ENCODE data around the gene ATM. TPM values are rescaled to one million over a fixed set of nuclear protein-coding genes. Genes with fewer than 3 reads are reported as not detected.

ATM gene
- 37.1 and 37.3 TPM in 2 replicates for total RNA-seq

GRCh38 chr11:108222574-108223347 is at the start of gene ATM, which contains the start of gene NPAT:
Gene ATM, plus strand, starts transcription at chr11:108223067. Its CDS starts 4,558 bp downstream, at chr11:108227625.
Gene NPAT, minus strand, starts transcription at chr11:108222638. Its CDS starts 102 bp downstream, at chr11:108222536.

Other genes with a start within 250 kb of the ATM start
- 27.7 and 36.4 TPM in 2 replicates for gene CUL5, start 214.2 kb upstream of the ATM start, total RNA-seq
- gene ACAT1, start 101.5 kb upstream of the ATM start, total RNA-seq, result 45.4 and 48.7 TPM in 2 replicates
- 8.2 and 9.6 TPM in 2 replicates for gene NPAT, start 429 bp upstream of the ATM start, total RNA-seq
- 0.43 and 1.2 TPM in 2 replicates for gene C11orf65, start 244.5 kb downstream of the ATM start, total RNA-seq